H1 (cell line): Measurements from ENCODE around the gene CXADR. TPM values are rescaled to one million over a fixed set of nuclear protein-coding genes. Genes with fewer than 3 reads are reported as not detected.
A peak's percentile ranks its signal among the peaks of the same experiment; 100 is the strongest.

ENCODE experiments used
- ASH2L ChIP-seq: fragments of 200-600, 300-600 bp; sonication (generic); IDR thresholded peaks from one replicate; pipeline ENCODE4 v1.7.1; 2017; ENCODE audit warnings: low read length
- BACH1 ChIP-seq: IDR thresholded peaks from 2 replicates; pipeline ENCODE4 v1.6.1; 2012; ENCODE audit warnings: low read length, improper control_type of control experiment
- BRCA1 ChIP-seq: IDR thresholded peaks from 2 replicates; pipeline ENCODE4 v1.6.1; 2012; ENCODE audit warnings: low read depth, low read length, improper control_type of control experiment
- EP300 ChIP-seq, 2 experiments: IDR thresholded peaks; 1 replicate in 1 of 2; 2 replicates in 1 of 2; pipeline ENCODE4 v1.6.1; 2011 to 2012; ENCODE audit warnings: low read depth in 2 of 2, low read length in 2 of 2, mild to moderate bottlenecking in 2 of 2, borderline replicate concordance in 1 of 2, inconsistent platforms in 1 of 2, moderate library complexity in 1 of 2
- JUND ChIP-seq: IDR thresholded peaks from 2 replicates; pipeline ENCODE4 v1.6.1; 2011; ENCODE audit warnings: mild to moderate bottlenecking, improper control_type of control experiment, low read length
- NRF1 ChIP-seq: IDR thresholded peaks from 2 replicates; pipeline ENCODE4 v1.6.1; 2011; ENCODE audit warnings: mild to moderate bottlenecking, low read depth, low read length, improper control_type of control experiment
- PHF8 ChIP-seq: fragments of 200-600 bp; sonication (generic); conservative IDR thresholded peaks from 2 replicates; pipeline ENCODE4 v1.7.1; 2012; ENCODE audit warnings: low read depth, mild to moderate bottlenecking, inconsistent platforms, low read length, moderate library complexity
- POLR2A ChIP-seq, 2 experiments: IDR thresholded peaks; 1 replicate in 1 of 2; 2 replicates in 1 of 2; pipeline ENCODE4 v1.6.1; 2011; ENCODE audit warnings: low read depth in 2 of 2, low read length in 2 of 2, mild to moderate bottlenecking in 2 of 2; ENCODE audit errors: control extremely low read depth in 1 of 2
- SIRT6 ChIP-seq: IDR thresholded peaks from one replicate; pipeline ENCODE4 v1.7.1; 2012; ENCODE audit warnings: low read length, inconsistent platforms
- TAF1 ChIP-seq: IDR thresholded peaks from 2 replicates; pipeline ENCODE4 v1.6.1; 2011; ENCODE audit warnings: mild to moderate bottlenecking, low read depth, low read length
- USF2 ChIP-seq: IDR thresholded peaks from 2 replicates; pipeline ENCODE4 v1.6.1; 2011; ENCODE audit warnings: low read length, improper control_type of control experiment
- YY1 ChIP-seq: IDR thresholded peaks from 2 replicates; pipeline ENCODE4 v1.6.1; 2011; ENCODE audit warnings: low read depth, mild to moderate bottlenecking, low read length
- polyA plus RNA-seq, 7 experiments: library from polyadenylated mRNA; depleted of rRNA in 3 of 7; stranded (reverse) in 5 of 7; unstranded in 2 of 7; fragments of >200 nt in 5 of 7; fragments of 200-250 nt in 2 of 7; gene quantifications; 1 replicate in 5 of 7; 2 replicates in 1 of 7; 4 replicates in 1 of 7; pipeline versions ENCODE4 v1.2.1 to v1.2.3, GENCODE V29; 2011 to 2013; ENCODE audit warnings: missing spikeins in 2 of 7, mixed read lengths in 2 of 7
- total RNA-seq: library from RNA; stranded (reverse); fragmentation: NEBNext Ultra II Directional; extraction: Animal tissue kit (Norgen Biotek cat#: 25700); gene quantifications from 2 replicates; pipeline ENCODE4 v1.2.1, GENCODE V29; 2021

CXADR gene
- total and polyA plus RNA-seq, 2 of the 8 experiments (the other 6 are each of a cell fraction or from before 2014, with no cell fraction given), result 45.6 to 145 TPM

- TF ChIP-seq BRCA1 (no peak), POLR2A (IDR thresholded peaks at IDR 0.05; ENCODE audit: control extremely low read depth in 1 of 2, low read depth in 2 of 2, low read length in 2 of 2) (peak; percentile 81 to 93), SIRT6 (no peak), TAF1 (peak; percentile 95), JUND (peak; percentile 29; the same call in 1 of the 2 replicates), PHF8 (peak; percentile 91), BACH1 (peak; percentile 21; the same call in 1 of the 2 replicates), USF2 (no peak), ASH2L (peak; percentile 40), YY1 (no peak), EP300 (IDR thresholded peaks at IDR 0.05; ENCODE audit: borderline replicate concordance in 1 of 2, low read depth in 2 of 2, low read length in 2 of 2) (peak; percentile 41 to 62; a peak in 2 of 3 replicates), NRF1 (no peak)
Observed at GRCh38 chr21:17512253-17513213, at the start of gene CXADR (continued).
